OCI-LY7 (cell line): Measurements from ENCODE around the gene N4BP2. TPM values are rescaled to one million over a fixed set of nuclear protein-coding genes. Genes with fewer than 3 reads are reported as not detected.

Source experiments
- BruUV-seq: library from RNA; stranded (reverse); fragments of 400-500 nt; replicated peaks from 2 replicates; lab custom pipeline; 2021; lab: Mats Ljungman, UMichigan
- CTCF ChIA-PET: fragments of 300-600 bp; sonication (Branson Sonifier 250); formaldehyde crosslinking; loops from one replicate; lab custom pipeline; 2022; ENCODE audit warnings: antibody characterized with exemption; ENCODE audit not compliant: unreplicated experiment; lab: Charles Lee
- POLR2A ChIA-PET: fragments of 300-600 bp; sonication (Branson Sonifier 250); formaldehyde crosslinking; loops from one replicate; lab custom pipeline; 2022; ENCODE audit warnings: antibody characterized with exemption; lab: Charles Lee
- DNase-seq: peaks from one replicate; pipeline ENCODE4 v3.0.0-alpha.2; 2015; ENCODE audit warnings: low spot score
- H2AFZ ChIP-seq: fragments of 200-600 bp; sonication (generic), shearing (Covaris generic); 2 replicates; pipeline ENCODE4 v1.6.1; 2014; ENCODE audit warnings: mild to moderate bottlenecking, antibody characterized with exemption, low read length, moderate library complexity
- H3K27ac ChIP-seq: fragments of 200-600 bp; sonication (generic); 2 replicates; pipeline ENCODE4 v1.5.1; 2014; ENCODE audit warnings: mixed run types, low read depth, mild to moderate bottlenecking, moderate library complexity, low read length, inconsistent platforms; ENCODE audit not compliant: poor library complexity, severe bottlenecking
- H3K36me3 ChIP-seq: fragments of 200-600 bp; sonication (generic); 2 replicates; pipeline ENCODE4 v1.6.1; 2014; ENCODE audit warnings: mild to moderate bottlenecking, antibody characterized with exemption, low read length, moderate library complexity, mixed read lengths; ENCODE audit not compliant: insufficient read depth
- H3K4me1 ChIP-seq: fragments of 200-600 bp; sonication (generic); 2 replicates; pipeline ENCODE4 v1.5.1; 2014; ENCODE audit warnings: mild to moderate bottlenecking, low read length; ENCODE audit not compliant: insufficient read depth, poor library complexity, severe bottlenecking
- H3K4me2 ChIP-seq: fragments of 200-600 bp; sonication (generic); 2 replicates; pipeline ENCODE4 v1.6.1; 2014; ENCODE audit warnings: mild to moderate bottlenecking, low read length
- H3K4me3 ChIP-seq: fragments of 200-600 bp; sonication (generic); 2 replicates; pipeline ENCODE4 v1.5.1; 2014; ENCODE audit warnings: mild to moderate bottlenecking, low read depth, low read length; ENCODE audit not compliant: poor library complexity, severe bottlenecking
- H3K79me2 ChIP-seq: fragments of 200-600 bp; sonication (generic); 2 replicates; pipeline ENCODE4 v1.6.1; 2016; ENCODE audit warnings: low read depth, mild to moderate bottlenecking, low read length, moderate library complexity, mixed read lengths; ENCODE audit not compliant: insufficient read depth
- H3K9me2 ChIP-seq: fragments of 200-600 bp; sonication (generic); 2 replicates; pipeline ENCODE4 v1.6.1; 2016; ENCODE audit warnings: mild to moderate bottlenecking, low read length, mixed read lengths; ENCODE audit not compliant: insufficient read depth
- H3K9me3 ChIP-seq: fragments of 200-600 bp; sonication (generic); 2 replicates; pipeline ENCODE4 v1.6.1; 2014; ENCODE audit warnings: mild to moderate bottlenecking, mixed run types, low read length, mixed read lengths
- H4K20me1 ChIP-seq: fragments of 200-600 bp; sonication (generic); 2 replicates; pipeline ENCODE4 v1.6.1; 2014; ENCODE audit warnings: mild to moderate bottlenecking, antibody characterized with exemption, low read length, moderate library complexity, mixed read lengths; ENCODE audit not compliant: insufficient read depth
- CTCF ChIP-seq: fragments of 200-600 bp; sonication (generic); conservative IDR thresholded peaks from 2 replicates; pipeline ENCODE4 v1.5.1; 2014; ENCODE audit warnings: mild to moderate bottlenecking, antibody characterized with exemption, low read length, moderate library complexity, mixed read lengths
- EZH2phosphoT487 ChIP-seq: fragments of 200-600 bp; sonication (generic); IDR thresholded peaks from 2 replicates; pipeline ENCODE4 v1.6.1; 2018; ENCODE audit warnings: low read depth, borderline replicate concordance, mild to moderate bottlenecking, mixed run types, antibody characterized with exemption, low read length, moderate library complexity, mixed read lengths
- intact Hi-C: fragments of 100-400 bp; cut with micrococcal nuclease; formaldehyde crosslinking; loops from one replicate; pipeline ENCODE4 v1.10.0; 2022; ENCODE audit not compliant: unreplicated experiment
- total RNA-seq, 2 experiments: library from RNA; depleted of rRNA in 1 of 2; stranded (reverse); fragments of >200 nt in 1 of 2; shearing (Covaris generic) in 1 of 2; gene quantifications; 2 replicates each; pipeline ENCODE4 v1.2.3, GENCODE V29; 2014 to 2022

N4BP2 gene
- total RNA-seq, 2 experiments from 2014 or later, result 11.4 to 17.8 TPM

- no peak for TF ChIP-seq EZH2phosphoT487
- TF ChIP-seq CTCF, result no peak
- no TSS peak for BruUV-seq
- CTCF ChIA-PET, result no interaction called here
Observed at GRCh38 chr4:40124690-40125089, 68.0 kb downstream of the N4BP2 start.

GRCh38 chr4:40130401-40131036 lies 73.9 kb downstream of the N4BP2 start:
- H3K27ac ChIP-seq, result no peak overlapping the region
- no peaks in the 10 kb centered on the region for H3K79me2 ChIP-seq
- no peak overlapping the region for H2AFZ ChIP-seq
- no peaks in the 10 kb centered on the region for H3K9me2 ChIP-seq
- no peak for DNase-seq
- no peaks in the 10 kb centered on the region for H3K4me1 ChIP-seq
- H3K4me3 ChIP-seq, result no peak overlapping the region
- no TSS peak for BruUV-seq
- no peaks in the 10 kb centered on the region for H3K9me3 ChIP-seq
- ChIA-PET CTCF (no interaction called here), POLR2A (interaction anchor here (0.6 to 4.2 kb wide), 6 partner anchors 11 to 391 kb away, joined by 3 to 24 read pairs (median 3); no protein-coding TSS in a partner anchor)
- intact Hi-C loops, result loop anchor here (5.0 kb wide), 1 partner anchor 63 kb away; no protein-coding TSS in a partner anchor
- no peaks in the 10 kb centered on the region for H4K20me1 ChIP-seq
- TF ChIP-seq EZH2phosphoT487 (no peak), CTCF (no peak)
- H3K4me2 ChIP-seq, result no peak overlapping the region
- no peaks in the 10 kb centered on the region for H3K36me3 ChIP-seq

More at GRCh38 chr4:40124690-40125089, 68.0 kb downstream of the N4BP2 start:
- Histone ChIP-seq H4K20me1 (no peaks in the 10 kb centered on the region), H3K4me2 (no peak overlapping the region), H3K4me1 (peaks cover 5% of the 10 kb centered on the region), H3K4me3 (no peak overlapping the region), H3K79me2 (no peaks in the 10 kb centered on the region), H3K36me3 (0 out of 2 replicates have a peak, but pooled peaks cover 4% of the 10 kb centered on the region), H3K27ac (no peak overlapping the region), H3K9me2 (no peaks in the 10 kb centered on the region), H2AFZ (no peak overlapping the region), H3K9me3 (no peaks in the 10 kb centered on the region)
- POLR2A ChIA-PET, result no interaction called here
- intact Hi-C loops, result loop anchor here (5.0 kb wide), 1 partner anchor 37 kb away; no protein-coding TSS in a partner anchor
- DNase-seq, result no peak

GRCh38 chr4:40132816-40133215 lies 76.2 kb downstream of the N4BP2 start:
- intact Hi-C loops, result loop anchor here (5.0 kb wide), 1 partner anchor 66 kb away; no protein-coding TSS in a partner anchor
- Histone ChIP-seq H3K9me3 (no peaks in the 10 kb centered on the region), H2AFZ (no peak overlapping the region), H3K4me3 (no peak overlapping the region), H3K79me2 (no peaks in the 10 kb centered on the region), H3K4me1 (no peaks in the 10 kb centered on the region), H3K4me2 (no peak overlapping the region), H4K20me1 (no peaks in the 10 kb centered on the region), H3K9me2 (no peaks in the 10 kb centered on the region), H3K36me3 (peaks cover 7% of the 10 kb centered on the region), H3K27ac (no peak overlapping the region)
- no TSS peak for BruUV-seq
- TF ChIP-seq EZH2phosphoT487, result no peak
- no peak for TF ChIP-seq CTCF
- ChIA-PET CTCF (no interaction called here), POLR2A (interaction anchor here (0.7 to 4.2 kb wide), 3 partner anchors 13 to 1210 kb away, joined by 3 to 24 read pairs (median 4); no protein-coding TSS in a partner anchor)
- no peak for DNase-seq
